Transverse colon (tissue), 3 donors: ENCODE measurements around the gene NUP214.

Experiments used
- POLR2A ChIP-seq: fragments of 450-650 bp; IDR thresholded peaks from one replicate; pipeline ENCODE4 v1.6.1; 2016; ENCODE audit warnings: antibody characterized with exemption, mild to moderate bottlenecking, moderate library complexity
- TF ChIP-seq, protein P1 (sequence below), 5 experiments: fragments of 200-600 bp in 3 of 5; fragments of 450-650 bp in 2 of 5; sonication (generic) in 3 of 5; IDR thresholded peaks; 1 replicate in 2 of 5; 2 replicates in 3 of 5; pipeline ENCODE4 v1.5.1; 2016 to 2017; ENCODE audit warnings: antibody characterized with exemption in 5 of 5, inconsistent platforms in 3 of 5, mild to moderate bottlenecking in 2 of 5, moderate library complexity in 1 of 5

DNA sequence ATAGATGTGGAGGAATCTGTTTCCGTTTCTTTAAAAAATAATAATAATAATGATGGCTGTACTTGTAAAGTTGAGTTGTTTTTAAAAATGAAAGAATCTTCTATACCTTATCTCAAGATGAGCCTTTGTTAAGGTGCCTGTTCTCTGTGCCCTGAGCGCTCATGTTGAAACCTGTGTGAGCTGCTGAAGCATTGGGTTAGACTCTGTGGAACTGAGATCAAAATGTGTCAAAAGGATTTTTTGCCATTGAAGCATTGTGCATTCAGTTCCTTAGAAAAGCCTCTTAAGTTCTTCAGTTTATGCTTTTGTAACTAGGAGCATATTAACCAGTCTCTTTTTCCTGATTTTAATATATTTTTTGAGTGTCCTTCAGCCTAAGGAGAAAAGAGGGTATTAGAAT lies 67.7 kb downstream of the NUP214 start:
- TF ChIP-seq POLR2A: no peak
- TF ChIP-seq, protein P1, sequence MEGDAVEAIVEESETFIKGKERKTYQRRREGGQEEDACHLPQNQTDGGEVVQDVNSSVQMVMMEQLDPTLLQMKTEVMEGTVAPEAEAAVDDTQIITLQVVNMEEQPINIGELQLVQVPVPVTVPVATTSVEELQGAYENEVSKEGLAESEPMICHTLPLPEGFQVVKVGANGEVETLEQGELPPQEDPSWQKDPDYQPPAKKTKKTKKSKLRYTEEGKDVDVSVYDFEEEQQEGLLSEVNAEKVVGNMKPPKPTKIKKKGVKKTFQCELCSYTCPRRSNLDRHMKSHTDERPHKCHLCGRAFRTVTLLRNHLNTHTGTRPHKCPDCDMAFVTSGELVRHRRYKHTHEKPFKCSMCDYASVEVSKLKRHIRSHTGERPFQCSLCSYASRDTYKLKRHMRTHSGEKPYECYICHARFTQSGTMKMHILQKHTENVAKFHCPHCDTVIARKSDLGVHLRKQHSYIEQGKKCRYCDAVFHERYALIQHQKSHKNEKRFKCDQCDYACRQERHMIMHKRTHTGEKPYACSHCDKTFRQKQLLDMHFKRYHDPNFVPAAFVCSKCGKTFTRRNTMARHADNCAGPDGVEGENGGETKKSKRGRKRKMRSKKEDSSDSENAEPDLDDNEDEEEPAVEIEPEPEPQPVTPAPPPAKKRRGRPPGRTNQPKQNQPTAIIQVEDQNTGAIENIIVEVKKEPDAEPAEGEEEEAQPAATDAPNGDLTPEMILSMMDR (IDR thresholded peaks at IDR 0.05): no peak
